Measurements from ENCODE around the gene IL17RC.
A peak's percentile ranks its signal among the peaks of the same experiment; 100 is the strongest.

- no peak for TF ChIP-seq CTCF (IDR thresholded peaks at IDR 0.05; ENCODE audit: extremely low read depth in 1 of 2, insufficient read depth in 1 of 2, low read depth in 1 of 2, low read length in 2 of 2)
- TF ChIP-seq POLR2AphosphoS5 (IDR thresholded peaks at IDR 0.05; ENCODE audit: insufficient read depth, low read depth, low read length): no peak
- TF ChIP-seq EZH2 (IDR thresholded peaks at IDR 0.05; ENCODE audit: borderline replicate concordance, low read depth, low read length, severe bottlenecking): no peak
- TF ChIP-seq POLR2A (IDR thresholded peaks at IDR 0.05; ENCODE audit: low read depth, low read length): no peak
- peak; percentile 45 for TF ChIP-seq FOS (IDR thresholded peaks at IDR 0.05; ENCODE audit: borderline replicate concordance, insufficient read depth, low read length)
- no peak for TF ChIP-seq MAX (IDR thresholded peaks at IDR 0.05; ENCODE audit: insufficient read depth, insufficient read length)
- TF ChIP-seq JUN (IDR thresholded peaks at IDR 0.05; ENCODE audit: borderline replicate concordance, insufficient read depth, insufficient read length, low read depth): no peak
- TF ChIP-seq GATA2 (IDR thresholded peaks at IDR 0.05; ENCODE audit: insufficient read depth, insufficient read length, low read depth, low read length): peak; percentile 71
Observed at GRCh38 chr3:9970020-9970652, 53.2 kb downstream of the IL17RC start.

Data from endothelial cell of umbilical vein (primary cell).